ENCODE data around the gene FOCAD.

DNA sequence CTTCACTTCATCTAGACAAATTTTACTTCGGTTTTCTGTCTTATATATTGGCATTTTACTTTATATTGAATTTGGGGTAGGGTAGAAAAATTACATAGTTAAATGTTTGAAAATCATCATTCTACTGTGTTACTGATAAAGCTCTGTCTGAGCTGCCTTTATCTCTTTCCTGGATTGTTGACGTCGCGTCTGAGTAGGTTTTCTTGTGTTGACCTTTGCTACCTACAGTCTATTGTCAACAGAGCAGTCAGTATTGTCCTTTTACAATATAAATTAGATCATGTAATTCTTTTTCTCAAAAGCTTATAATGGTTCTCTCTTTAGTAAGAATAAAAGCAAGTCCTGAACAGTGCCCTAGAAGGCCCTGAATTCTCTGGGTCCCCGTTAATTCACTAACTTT, 219.2 kb downstream of the FOCAD start:
- TF ChIP-seq, protein P1, sequence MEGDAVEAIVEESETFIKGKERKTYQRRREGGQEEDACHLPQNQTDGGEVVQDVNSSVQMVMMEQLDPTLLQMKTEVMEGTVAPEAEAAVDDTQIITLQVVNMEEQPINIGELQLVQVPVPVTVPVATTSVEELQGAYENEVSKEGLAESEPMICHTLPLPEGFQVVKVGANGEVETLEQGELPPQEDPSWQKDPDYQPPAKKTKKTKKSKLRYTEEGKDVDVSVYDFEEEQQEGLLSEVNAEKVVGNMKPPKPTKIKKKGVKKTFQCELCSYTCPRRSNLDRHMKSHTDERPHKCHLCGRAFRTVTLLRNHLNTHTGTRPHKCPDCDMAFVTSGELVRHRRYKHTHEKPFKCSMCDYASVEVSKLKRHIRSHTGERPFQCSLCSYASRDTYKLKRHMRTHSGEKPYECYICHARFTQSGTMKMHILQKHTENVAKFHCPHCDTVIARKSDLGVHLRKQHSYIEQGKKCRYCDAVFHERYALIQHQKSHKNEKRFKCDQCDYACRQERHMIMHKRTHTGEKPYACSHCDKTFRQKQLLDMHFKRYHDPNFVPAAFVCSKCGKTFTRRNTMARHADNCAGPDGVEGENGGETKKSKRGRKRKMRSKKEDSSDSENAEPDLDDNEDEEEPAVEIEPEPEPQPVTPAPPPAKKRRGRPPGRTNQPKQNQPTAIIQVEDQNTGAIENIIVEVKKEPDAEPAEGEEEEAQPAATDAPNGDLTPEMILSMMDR (IDR thresholded peaks at IDR 0.05), result no peak
- no peak for TF ChIP-seq POLR2AphosphoS5 (IDR thresholded peaks at IDR 0.05)
